OCI-LY3 (cell line): ENCODE measurements around the gene APCDD1L.

ENCODE experiments used
- EZH2phosphoT487 ChIP-seq: fragments of 200-600 bp; shearing (Covaris generic); IDR thresholded peaks from 2 replicates; pipeline ENCODE4 v1.6.1; 2018; ENCODE audit warnings: antibody characterized with exemption, mixed run types, low read depth
- TF ChIP-seq, protein P1 (sequence below): fragments of 200-600, 300-600 bp; sonication (generic); IDR thresholded peaks from 2 replicates; pipeline ENCODE4 v1.5.1; 2014; ENCODE audit warnings: antibody characterized with exemption, low read length, low read depth

- TF ChIP-seq, protein P1, sequence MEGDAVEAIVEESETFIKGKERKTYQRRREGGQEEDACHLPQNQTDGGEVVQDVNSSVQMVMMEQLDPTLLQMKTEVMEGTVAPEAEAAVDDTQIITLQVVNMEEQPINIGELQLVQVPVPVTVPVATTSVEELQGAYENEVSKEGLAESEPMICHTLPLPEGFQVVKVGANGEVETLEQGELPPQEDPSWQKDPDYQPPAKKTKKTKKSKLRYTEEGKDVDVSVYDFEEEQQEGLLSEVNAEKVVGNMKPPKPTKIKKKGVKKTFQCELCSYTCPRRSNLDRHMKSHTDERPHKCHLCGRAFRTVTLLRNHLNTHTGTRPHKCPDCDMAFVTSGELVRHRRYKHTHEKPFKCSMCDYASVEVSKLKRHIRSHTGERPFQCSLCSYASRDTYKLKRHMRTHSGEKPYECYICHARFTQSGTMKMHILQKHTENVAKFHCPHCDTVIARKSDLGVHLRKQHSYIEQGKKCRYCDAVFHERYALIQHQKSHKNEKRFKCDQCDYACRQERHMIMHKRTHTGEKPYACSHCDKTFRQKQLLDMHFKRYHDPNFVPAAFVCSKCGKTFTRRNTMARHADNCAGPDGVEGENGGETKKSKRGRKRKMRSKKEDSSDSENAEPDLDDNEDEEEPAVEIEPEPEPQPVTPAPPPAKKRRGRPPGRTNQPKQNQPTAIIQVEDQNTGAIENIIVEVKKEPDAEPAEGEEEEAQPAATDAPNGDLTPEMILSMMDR, result no peak
- TF ChIP-seq EZH2phosphoT487, result no peak
These were observed 23.6 kb upstream of the APCDD1L start for GRCh38 chr20:58538752-58539151.
